Measurements from ENCODE around the gene ALKBH7. TPM values are rescaled to one million over a fixed set of nuclear protein-coding genes. Genes with fewer than 3 reads are reported as not detected.

The ALKBH7 gene
- total RNA-seq, 1 donor from 2014 or later, result 58.4 TPM

- H3K9me3 Mint-ChIP-seq (ENCODE audit: unreplicated experiment), result no peaks in the 10 kb centered on the region
- no peak within 1 kb of the TSS for H3K27ac Mint-ChIP-seq (ENCODE audit: unreplicated experiment)
Measured at GRCh38 chr19:6375411-6376010, 2.9 kb downstream of the ALKBH7 start, which contains the start of gene PSPN. Gene PSPN (minus strand): TSS chr19:6375933. CDS start chr19:6375849, 84 bp downstream.

GRCh38 chr19:6376512-6377190 is 4.1 kb downstream of the ALKBH7 start:
- Histone ChIP-seq H3K27ac (ENCODE audit: low read depth, low read length) (no peak overlapping the region), H3K79me2 (ENCODE audit: insufficient read depth, low read length) (no peaks in the 10 kb centered on the region), H3K9me3 (ENCODE audit: insufficient read depth, low read depth, low read length) (no peaks in the 10 kb centered on the region), H3K36me3 (ENCODE audit: insufficient read depth, low read length) (peaks cover 15% of the 10 kb centered on the region), H4K20me1 (ENCODE audit: insufficient read depth, low read length) (peaks cover 3% of the 10 kb centered on the region), H3K4me2 (ENCODE audit: low read length) (no peak overlapping the region), H2AFZ (ENCODE audit: low read depth, low read length) (no peak overlapping the region), H3K4me1 (ENCODE audit: insufficient read depth, low read length) (peaks cover 16% of the 10 kb centered on the region), H3K9ac (ENCODE audit: low read length) (no peak overlapping the region), H3K4me3 (ENCODE audit: insufficient read depth, low read depth, low read length) (no peak overlapping the region), H3K27me3 (ENCODE audit: insufficient read depth, low read length) (no peaks in the 10 kb centered on the region)
- Mint-ChIP-seq H3K36me3 (ENCODE audit: low read depth, unreplicated experiment) (peaks cover 11% of the 10 kb centered on the region), H3K9me3 (ENCODE audit: unreplicated experiment) (no peaks in the 10 kb centered on the region), H3K4me3 (ENCODE audit: unreplicated experiment) (no peak overlapping the region), H3K27me3 (ENCODE audit: low read depth, unreplicated experiment) (no peaks in the 10 kb centered on the region), H3K4me1 (ENCODE audit: low read depth, unreplicated experiment) (peaks cover 8% of the 10 kb centered on the region), H3K27ac (ENCODE audit: unreplicated experiment) (no peak overlapping the region)
- FAIRE-seq (no peak), DNase-seq (ENCODE audit: low read depth) (no peak)
- TF ChIP-seq, protein P1, sequence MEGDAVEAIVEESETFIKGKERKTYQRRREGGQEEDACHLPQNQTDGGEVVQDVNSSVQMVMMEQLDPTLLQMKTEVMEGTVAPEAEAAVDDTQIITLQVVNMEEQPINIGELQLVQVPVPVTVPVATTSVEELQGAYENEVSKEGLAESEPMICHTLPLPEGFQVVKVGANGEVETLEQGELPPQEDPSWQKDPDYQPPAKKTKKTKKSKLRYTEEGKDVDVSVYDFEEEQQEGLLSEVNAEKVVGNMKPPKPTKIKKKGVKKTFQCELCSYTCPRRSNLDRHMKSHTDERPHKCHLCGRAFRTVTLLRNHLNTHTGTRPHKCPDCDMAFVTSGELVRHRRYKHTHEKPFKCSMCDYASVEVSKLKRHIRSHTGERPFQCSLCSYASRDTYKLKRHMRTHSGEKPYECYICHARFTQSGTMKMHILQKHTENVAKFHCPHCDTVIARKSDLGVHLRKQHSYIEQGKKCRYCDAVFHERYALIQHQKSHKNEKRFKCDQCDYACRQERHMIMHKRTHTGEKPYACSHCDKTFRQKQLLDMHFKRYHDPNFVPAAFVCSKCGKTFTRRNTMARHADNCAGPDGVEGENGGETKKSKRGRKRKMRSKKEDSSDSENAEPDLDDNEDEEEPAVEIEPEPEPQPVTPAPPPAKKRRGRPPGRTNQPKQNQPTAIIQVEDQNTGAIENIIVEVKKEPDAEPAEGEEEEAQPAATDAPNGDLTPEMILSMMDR (IDR thresholded peaks at IDR 0.05; ENCODE audit: insufficient read depth, low read depth, low read length), result no peak
- no peak for TF ChIP-seq EZH2 (IDR thresholded peaks at IDR 0.05; ENCODE audit: insufficient read depth, low read length)

More at GRCh38 chr19:6375411-6376010, 2.9 kb downstream of the ALKBH7 start, which contains the start of gene PSPN:
- no peak within 1 kb of the TSS for H3K4me3 ChIP-seq (ENCODE audit: insufficient read depth, low read depth, low read length)
- H3K79me2 ChIP-seq (ENCODE audit: insufficient read depth, low read length), result no peaks in the 10 kb centered on the region
- no peaks in the 10 kb centered on the region for H3K27me3 ChIP-seq (ENCODE audit: insufficient read depth, low read length)
- H3K4me2 ChIP-seq (ENCODE audit: low read length), result no peak within 1 kb of the TSS
- peaks cover 16% of the 10 kb centered on the region for H3K4me1 ChIP-seq (ENCODE audit: insufficient read depth, low read length)
- DNase-seq (ENCODE audit: low read depth) (no peak), FAIRE-seq (no peak)
- H3K27me3 Mint-ChIP-seq (ENCODE audit: low read depth, unreplicated experiment), result no peaks in the 10 kb centered on the region
- H4K20me1 ChIP-seq (ENCODE audit: insufficient read depth, low read length), result peaks cover 3% of the 10 kb centered on the region
- peaks cover 7% of the 10 kb centered on the region for H3K36me3 Mint-ChIP-seq (ENCODE audit: low read depth, unreplicated experiment)
- H3K27ac ChIP-seq (ENCODE audit: low read depth, low read length), result no peak within 1 kb of the TSS
- H3K9me3 ChIP-seq (ENCODE audit: insufficient read depth, low read depth, low read length), result no peaks in the 10 kb centered on the region
- no peak within 1 kb of the TSS for H3K4me3 Mint-ChIP-seq (ENCODE audit: unreplicated experiment)
- no peak for TF ChIP-seq EZH2 (IDR thresholded peaks at IDR 0.05; ENCODE audit: insufficient read depth, low read length)
- TF ChIP-seq, protein P1 (IDR thresholded peaks at IDR 0.05; ENCODE audit: insufficient read depth, low read depth, low read length), result no peak
- no peak within 1 kb of the TSS for H3K9ac ChIP-seq (ENCODE audit: low read length)
- H2AFZ ChIP-seq (ENCODE audit: low read depth, low read length), result no peak within 1 kb of the TSS
- peaks cover 14% of the 10 kb centered on the region for H3K36me3 ChIP-seq (ENCODE audit: insufficient read depth, low read length)
- H3K4me1 Mint-ChIP-seq (ENCODE audit: low read depth, unreplicated experiment), result peaks cover 8% of the 10 kb centered on the region

- Mint-ChIP-seq H3K27ac (ENCODE audit: unreplicated experiment) (no peak overlapping the region), H3K4me3 (ENCODE audit: unreplicated experiment) (peak overlapping the region; percentile 40), H3K9me3 (ENCODE audit: unreplicated experiment) (no peaks in the 10 kb centered on the region), H3K36me3 (ENCODE audit: low read depth, unreplicated experiment) (peaks cover 16% of the 10 kb centered on the region), H3K4me1 (ENCODE audit: low read depth, unreplicated experiment) (peaks cover 5% of the 10 kb centered on the region), H3K27me3 (ENCODE audit: low read depth, unreplicated experiment) (no peaks in the 10 kb centered on the region)
- H3K9me3 ChIP-seq (ENCODE audit: insufficient read depth, low read depth, low read length), result no peaks in the 10 kb centered on the region
- H3K27ac ChIP-seq (ENCODE audit: low read depth, low read length), result no peak overlapping the region
- DNase-seq (ENCODE audit: low read depth) (peak; percentile 68), FAIRE-seq (no peak)
- peaks cover 3% of the 10 kb centered on the region for H4K20me1 ChIP-seq (ENCODE audit: insufficient read depth, low read length)
- no peak overlapping the region for H2AFZ ChIP-seq (ENCODE audit: low read depth, low read length)
- no peak overlapping the region for H3K4me3 ChIP-seq (ENCODE audit: insufficient read depth, low read depth, low read length)
- H3K4me1 ChIP-seq (ENCODE audit: insufficient read depth, low read length), result peaks cover 13% of the 10 kb centered on the region
- H3K9ac ChIP-seq (ENCODE audit: low read length), result no peak overlapping the region
- no peaks in the 10 kb centered on the region for H3K79me2 ChIP-seq (ENCODE audit: insufficient read depth, low read length)
- H3K27me3 ChIP-seq (ENCODE audit: insufficient read depth, low read length), result no peaks in the 10 kb centered on the region
- no peak overlapping the region for H3K4me2 ChIP-seq (ENCODE audit: low read length)
- H3K36me3 ChIP-seq (ENCODE audit: insufficient read depth, low read length), result peaks cover 17% of the 10 kb centered on the region
- no peak for TF ChIP-seq EZH2 (IDR thresholded peaks at IDR 0.05; ENCODE audit: insufficient read depth, low read length)
- TF ChIP-seq, protein P1 (IDR thresholded peaks at IDR 0.05; ENCODE audit: insufficient read depth, low read depth, low read length), result no peak
Measured at GRCh38 chr19:6378041-6378440, 5.4 kb downstream of the ALKBH7 start.

Measured in astrocyte (in vitro differentiated cells and primary cell).